Hematopoietic multipotent progenitor cell treated with erythropoietin and hydrocortisone succinate and interleukin-3 and kit ligand, for 17 days (in vitro differentiated cells): ENCODE results near the gene MAGOHB.

ENCODE experiments used
- DNase-seq: peaks from one replicate; pipeline ENCODE4 v3.0.0-alpha.2; 2015; ENCODE audit warnings: low spot score

MAGOHB gene

DNA sequence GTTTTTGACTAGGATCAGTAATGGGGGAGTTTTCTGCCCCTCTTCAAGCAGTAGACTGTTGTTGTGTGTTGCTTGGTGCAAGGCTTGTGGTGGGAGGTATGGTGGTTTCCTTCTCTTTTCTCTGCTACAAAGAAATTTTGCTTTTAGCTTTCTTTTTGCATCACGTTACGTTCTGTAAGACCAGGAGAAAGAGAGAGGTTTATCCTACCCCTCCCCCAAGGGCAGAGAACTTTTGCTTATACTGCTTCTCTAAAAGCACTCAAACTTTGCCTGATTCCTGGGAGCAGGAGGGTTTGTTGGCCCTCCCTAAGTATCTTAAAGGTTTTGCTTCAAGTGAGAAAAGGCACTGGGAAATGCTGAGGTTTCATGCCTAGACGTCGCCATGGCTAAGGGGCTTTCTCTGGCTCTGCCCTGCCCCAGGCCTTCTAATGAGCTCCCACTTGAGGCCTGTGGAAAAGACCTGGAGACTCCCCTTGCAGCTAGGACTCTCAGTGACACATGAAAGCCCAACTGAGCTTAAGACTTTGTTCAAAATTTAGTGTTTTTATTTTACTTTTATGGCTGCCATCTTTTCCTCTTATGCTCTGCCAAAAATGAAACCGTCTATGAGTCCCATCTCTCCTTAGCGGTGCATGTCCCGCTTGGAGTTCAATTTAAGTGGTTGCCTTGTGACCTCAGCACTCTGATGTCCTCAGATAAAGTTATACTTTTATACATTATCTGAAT is 58.5 kb downstream of the MAGOHB start:
- no peak for DNase-seq

DNA sequence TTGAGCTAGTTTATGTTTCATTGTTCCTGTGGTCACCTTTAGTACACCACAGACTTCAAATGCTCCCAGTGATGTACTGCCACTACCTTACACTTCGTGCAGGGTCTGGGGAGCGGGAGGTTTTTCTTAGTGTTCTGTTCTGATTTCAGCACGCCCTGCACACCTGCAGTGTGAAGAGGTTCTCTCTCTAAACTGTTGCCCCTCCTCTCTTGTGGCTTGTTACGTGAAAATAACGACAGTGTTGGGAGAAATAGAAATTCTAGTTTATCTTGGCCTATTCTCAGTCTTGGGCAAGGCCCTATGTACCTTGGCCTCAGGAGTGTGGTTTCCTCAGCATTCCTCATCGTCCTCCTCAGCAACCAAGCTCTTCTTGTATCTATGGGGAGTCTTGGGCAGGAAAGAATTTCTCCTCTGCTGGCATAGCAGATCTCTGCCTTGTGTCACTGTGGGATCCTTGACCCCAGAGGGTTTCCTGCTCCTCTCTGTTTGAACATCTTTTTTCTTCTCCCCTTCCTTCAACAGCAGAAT is 59.1 kb downstream of the MAGOHB start:
- DNase-seq = no peak
